ENCODE measurements around the gene ADH1B. TPM values are rescaled to one million over a fixed set of nuclear protein-coding genes. Genes with fewer than 3 reads are reported as not detected.

The ADH1B gene
- polyA plus RNA-seq, 3 donors = not detected

- no peak overlapping the region for H2AFZ ChIP-seq (ENCODE audit: insufficient read depth, low read depth, low read length, poor library complexity, severe bottlenecking)
- no peak overlapping the region for H3K4me3 Mint-ChIP-seq
- no peaks in the 10 kb centered on the region for H3K36me3 Mint-ChIP-seq
- H4K20me1 ChIP-seq (ENCODE audit: insufficient read depth, low read length) = no peaks in the 10 kb centered on the region
- H3K4me1 Mint-ChIP-seq = no peaks in the 10 kb centered on the region
- H3K27ac Mint-ChIP-seq = no peak overlapping the region
- DNase-seq = no peak
- H3K27ac ChIP-seq (ENCODE audit: low read depth in 1 of 2, low read length in 2 of 2) = no peak overlapping the region
- H3K9me3 ChIP-seq (replicated peaks in 1 of 2; ENCODE audit: control insufficient read depth in 1 of 2, insufficient read depth in 1 of 2, low read length in 2 of 2) = peaks cover 0 to 23% of the 10 kb centered on the region in 2 donors
- H3K27me3 ChIP-seq (ENCODE audit: control insufficient read depth in 2 of 2, insufficient read depth in 2 of 2, low read length in 2 of 2) = no peaks in the 10 kb centered on the region
- no peaks in the 10 kb centered on the region for H3K79me2 ChIP-seq (ENCODE audit: insufficient read depth, low read length)
- no peak overlapping the region for H3K4me3 ChIP-seq (replicated peaks in 1 of 3; ENCODE audit: low read depth in 2 of 3, low read length in 3 of 3)
- H3K4me2 ChIP-seq (replicated peaks; ENCODE audit: extremely low read depth, low read length, poor library complexity, severe bottlenecking) = no peak overlapping the region
- H3K9me3 Mint-ChIP-seq = peaks cover 0 to 21% (median 4%) of the 10 kb centered on the region in 7 donors
- WGBS (ENCODE audit: insufficient coverage) = 100% methylated on average over 2 of the region's 11 CpGs
- intact Hi-C loops (cut with micrococcal nuclease) = no loop called here
- no peaks in the 10 kb centered on the region for H3K27me3 Mint-ChIP-seq (ENCODE audit: low read depth in 3 of 3)
- no peaks in the 10 kb centered on the region for H3K36me3 ChIP-seq (replicated peaks in 1 of 2; ENCODE audit: control insufficient read depth in 1 of 2, insufficient read depth in 2 of 2, low read length in 2 of 2)
- TF ChIP-seq CTCF (IDR thresholded peaks at IDR 0.05) = no peak
- H3K4me1 ChIP-seq (ENCODE audit: control insufficient read depth in 1 of 2, insufficient read depth in 2 of 2, low read length in 2 of 2) = no peaks in the 10 kb centered on the region
- H3K9ac ChIP-seq (ENCODE audit: insufficient read depth, low read length, poor library complexity, severe bottlenecking) = no peak overlapping the region
These were observed 15.4 kb downstream of the ADH1B start for GRCh38 chr4:99305638-99306400.

- Histone ChIP-seq H3K36me3 (replicated peaks in 1 of 2; ENCODE audit: control insufficient read depth in 1 of 2, insufficient read depth in 2 of 2, low read length in 2 of 2) (no peaks in the 10 kb centered on the region), H3K4me3 (replicated peaks in 1 of 3; ENCODE audit: low read depth in 2 of 3, low read length in 3 of 3) (no peak overlapping the region), H3K27me3 (ENCODE audit: control insufficient read depth in 2 of 2, insufficient read depth in 2 of 2, low read length in 2 of 2) (no peaks in the 10 kb centered on the region), H4K20me1 (ENCODE audit: insufficient read depth, low read length) (no peaks in the 10 kb centered on the region), H3K9me3 (replicated peaks in 1 of 2; ENCODE audit: control insufficient read depth in 1 of 2, insufficient read depth in 1 of 2, low read length in 2 of 2) (peaks cover 0 to 23% of the 10 kb centered on the region in 2 donors), H3K4me2 (replicated peaks; ENCODE audit: extremely low read depth, low read length, poor library complexity, severe bottlenecking) (no peak overlapping the region), H3K27ac (ENCODE audit: low read depth in 1 of 2, low read length in 2 of 2) (no peak overlapping the region), H3K9ac (ENCODE audit: insufficient read depth, low read length, poor library complexity, severe bottlenecking) (no peak overlapping the region), H3K4me1 (ENCODE audit: control insufficient read depth in 1 of 2, insufficient read depth in 2 of 2, low read length in 2 of 2) (no peaks in the 10 kb centered on the region), H2AFZ (ENCODE audit: insufficient read depth, low read depth, low read length, poor library complexity, severe bottlenecking) (no peak overlapping the region), H3K79me2 (ENCODE audit: insufficient read depth, low read length) (no peaks in the 10 kb centered on the region)
- no peak for TF ChIP-seq CTCF (IDR thresholded peaks at IDR 0.05)
- Mint-ChIP-seq H3K27me3 (ENCODE audit: low read depth in 3 of 3) (no peaks in the 10 kb centered on the region), H3K9me3 (peaks cover 0 to 21% (median 6%) of the 10 kb centered on the region in 7 donors), H3K27ac (no peak overlapping the region), H3K36me3 (no peaks in the 10 kb centered on the region), H3K4me1 (no peaks in the 10 kb centered on the region), H3K4me3 (no peak overlapping the region)
- DNase-seq = no peak
- intact Hi-C loops (cut with micrococcal nuclease) = no loop called here
- WGBS (ENCODE audit: insufficient coverage) = 100% methylated on average over 2 of the region's 7 CpGs
These were observed 19.6 kb downstream of the ADH1B start for GRCh38 chr4:99301376-99302164.

Data from CD14-positive monocyte (primary cell).